GM12878 (cell line): ENCODE measurements around the gene MZT2B. TPM values are rescaled to one million over a fixed set of nuclear protein-coding genes. Genes with fewer than 3 reads are reported as not detected.
A peak's percentile ranks its signal among the peaks of the same experiment; 100 is the strongest.
"Not testable (repeated sequence)": the region's sequence is repeated elsewhere in the genome, so short reads cannot be mapped to it uniquely, and the experiment has no call there.

Source experiments
- ATAC-seq: fragments of 200-7000 bp; cut with Tn5 transposase; 3 replicates; pipeline ENCODE4 v1.9.1; 2020; ENCODE audit warnings: mild to moderate bottlenecking, moderate library complexity
- BruUV-seq: library from RNA; stranded (reverse); fragments of 400-500 nt; replicated peaks from 2 replicates; lab custom pipeline; 2021; lab: Mats Ljungman, UMichigan
- CTCF ChIA-PET: fragments of 300-600 bp; sonication (Branson Sonifier 250); formaldehyde crosslinking; extraction: SDS; loops from one replicate; lab custom pipeline; 2021; ENCODE audit warnings: inconsistent platforms; lab: Yijun Ruan, JAX
- POLR2A ChIA-PET: fragments of 350-600 bp; formaldehyde crosslinking; extraction: SDS; loops from one replicate; lab custom pipeline; 2021; ENCODE audit warnings: inconsistent platforms; lab: Charles Lee
- RAD21 ChIA-PET: fragments of 300-600 bp; sonication (Branson Sonifier 250); formaldehyde crosslinking; loops from one replicate; lab custom pipeline; 2023; ENCODE audit warnings: antibody characterized with exemption; ENCODE audit not compliant: unreplicated experiment; lab: Charles Lee
- SMC1A ChIA-PET: fragments of 300-600 bp; sonication (Branson Sonifier 250); formaldehyde crosslinking; loops from one replicate; lab custom pipeline; 2023; ENCODE audit not compliant: unreplicated experiment, uncharacterized antibody; lab: Charles Lee
- DNase-seq: peaks from one replicate; pipeline ENCODE4 v3.0.0-alpha.2; 2011; ENCODE audit warnings: low read depth, low spot score
- FAIRE-seq: peaks from 3 replicates; lab custom pipeline; 2011; peaks lifted over from hg19 to GRCh38; lab: Jason Lieb, UNC
- H2AFZ ChIP-seq: 2 replicates; pipeline ENCODE4 v1.6.0; 2011; ENCODE audit warnings: low read depth, low read length, control low read depth; ENCODE audit not compliant: control insufficient read depth
- H3K27ac ChIP-seq: 2 replicates; pipeline ENCODE4 v1.5.1; 2011; ENCODE audit warnings: control low read depth; ENCODE audit not compliant: control insufficient read depth, insufficient read depth
- H3K27me3 ChIP-seq, 2 experiments: replicated peaks in 1 of 2; 2 replicates each; pipeline versions ENCODE4 v1.6.0 to v1.6.1; 2011; ENCODE audit warnings: low read length in 1 of 2; ENCODE audit not compliant: control insufficient read depth in 2 of 2, insufficient read depth in 2 of 2
- H3K36me3 ChIP-seq, 2 experiments: 2 replicates each; pipeline ENCODE4 v1.5.1; 2011; ENCODE audit warnings: low read length in 1 of 2; ENCODE audit not compliant: control insufficient read depth in 2 of 2, insufficient read depth in 2 of 2
- H3K4me1 ChIP-seq: 2 replicates; pipeline ENCODE4 v1.6.1; 2011; ENCODE audit warnings: mild to moderate bottlenecking, low read length, moderate library complexity, mixed read lengths; ENCODE audit not compliant: control insufficient read depth, insufficient read depth
- H3K4me2 ChIP-seq: 2 replicates; pipeline ENCODE4 v1.6.0; 2011; ENCODE audit warnings: control low read depth; ENCODE audit not compliant: control insufficient read depth, insufficient read depth
- H3K4me3 ChIP-seq: fragments of 200-600 bp; sonication (generic); 2 replicates; pipeline ENCODE4 v1.5.1; 2016
- H3K79me2 ChIP-seq: 2 replicates; pipeline ENCODE4 v1.6.0; 2011; ENCODE audit warnings: low read length; ENCODE audit not compliant: control insufficient read depth, insufficient read depth
- H3K9ac ChIP-seq: 2 replicates; pipeline ENCODE4 v1.8.0; 2011; ENCODE audit warnings: low read length, control low read depth, mixed read lengths; ENCODE audit not compliant: control insufficient read depth, insufficient read depth
- H3K9me3 ChIP-seq: replicated peaks from 3 replicates; pipeline ENCODE4 v1.5.1; 2011; ENCODE audit warnings: mild to moderate bottlenecking, low read length; ENCODE audit not compliant: control insufficient read depth, insufficient read depth
- H4K20me1 ChIP-seq: 2 replicates; pipeline ENCODE4 v1.6.0; 2011; ENCODE audit not compliant: control insufficient read depth, insufficient read depth
- BMI1 ChIP-seq: fragments of 450-650 bp; IDR thresholded peaks from 2 replicates; pipeline ENCODE4 v1.6.1; 2016; ENCODE audit warnings: mild to moderate bottlenecking, moderate library complexity, borderline replicate concordance
- EGR1 ChIP-seq, 2 experiments: IDR thresholded peaks; 1 replicate in 1 of 2; 2 replicates in 1 of 2; pipeline ENCODE4 v1.6.1; 2011 to 2012; ENCODE audit warnings: low read depth in 2 of 2, low read length in 2 of 2, borderline replicate concordance in 1 of 2, mild to moderate bottlenecking in 1 of 2, moderate library complexity in 1 of 2
- RUNX3 ChIP-seq: IDR thresholded peaks from 2 replicates; pipeline ENCODE4 v1.6.1; 2012; ENCODE audit warnings: low read length, inconsistent platforms
- WGBS: methylation state at CpG from one replicate; pipeline ENCODE4 v1.1.6; 2016; ENCODE audit warnings: low lambda C conversion rate; ENCODE audit not compliant: insufficient replicate concordance, insufficient coverage; ENCODE audit errors: missing lambda C conversion rate; 5-methylcytosine and 5-hydroxymethylcytosine counted together
- in situ Hi-C: fragments of 300-500 bp; cut with MboI; formaldehyde crosslinking; loops from 9 replicates; pipeline ENCODE4 v1.14.3; 2018; ENCODE audit warnings: mixed read lengths
- intact Hi-C: fragments of 100-400 bp; cut with micrococcal nuclease; formaldehyde crosslinking; loops from one replicate; pipeline ENCODE4 v1.14.2; 2022; ENCODE audit not compliant: unreplicated experiment
- polyA plus RNA-seq, 11 experiments: library from polyadenylated mRNA; depleted of rRNA in 4 of 11; unstranded in 6 of 11; stranded (reverse) in 5 of 11; fragments of >200 nt; fragmentation: Nextera tagmentation in 4 of 11; fragmentation: Illumina TruSeq in 1 of 11; extraction: Ambion mirVana in 4 of 11; extraction: Trizol in 1 of 11; gene quantifications; 1 replicate in 1 of 11; 2 replicates in 10 of 11; pipeline versions ENCODE4 v1.2.1 to v1.2.3, GENCODE V29; 2011 to 2016; ENCODE audit warnings: inconsistent platforms in 2 of 11, missing spikeins in 2 of 11, low read depth in 1 of 11
- total RNA-seq, 4 experiments: library from RNA; depleted of rRNA in 3 of 4; stranded (reverse); fragments of >200 nt in 3 of 4; fragmentation: Illumina TruSeq in 1 of 4; extraction: Trizol in 1 of 4; gene quantifications; 2 replicates each; pipeline versions ENCODE4 v1.2.1 to v1.2.3, GENCODE V29; 2013 to 2021

MZT2B gene
- total and polyA plus RNA-seq, 10 of the 15 experiments (the other 5 are each of a cell fraction or from before 2014, with no cell fraction given) = 6.3 to 399 (median 198) TPM

GRCh38 chr2:130143266-130144039 lies 38.6 kb upstream of the MZT2B start:
- in situ Hi-C loops, H3K4me3 ChIP-seq: not testable (repeated sequence)

DNA sequence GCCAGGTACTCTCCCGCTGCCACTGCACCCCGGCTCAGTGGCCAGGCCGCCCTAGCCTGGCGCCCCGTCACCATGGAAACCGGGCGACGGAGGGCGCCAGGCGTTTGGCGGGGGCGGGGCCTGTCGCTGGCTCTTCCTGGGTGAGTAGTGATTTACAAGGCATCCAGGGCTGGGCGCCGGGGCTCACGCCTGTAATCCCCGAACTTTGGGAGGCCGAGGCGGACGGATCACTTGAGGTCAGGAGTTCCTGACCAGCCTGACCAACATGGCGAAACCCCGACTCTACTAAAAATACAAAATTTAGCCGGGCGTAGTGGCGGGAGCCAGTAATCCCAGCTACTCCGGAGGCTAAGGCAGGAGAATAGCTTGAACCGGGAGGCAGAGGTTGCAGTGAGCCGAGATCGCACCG lies 37.1 kb upstream of the MZT2B start, which contains the start of gene CCDC74B:
Gene CCDC74B (minus strand): TSS at position 107 of the 409 bp plus-strand sequence. CDS start 116 bp downstream, outside the sequence.
- Histone ChIP-seq H2AFZ (peak within 1 kb of the TSS; percentile 51), H3K4me3 (peak within 1 kb of the TSS; percentile 57)
- ATAC-seq = peak; percentile 93
- POLR2A ChIA-PET, H3K79me2 ChIP-seq, DNase-seq, H3K27ac ChIP-seq: not testable (repeated sequence)
- TF ChIP-seq BMI1 = peak; percentile 71; the same call in 1 of the 2 replicates
- 0 out of 3 replicates have a peak, but pooled peaks of 1 of the 2 experiments have one; percentile 8 for TF ChIP-seq EGR1 (IDR thresholded peaks at IDR 0.05; ENCODE audit: borderline replicate concordance in 1 of 2, low read depth in 2 of 2, low read length in 2 of 2)
- TF ChIP-seq, all 136 proteins: peak for 2; not testable (repeated sequence) for 134
- WGBS = 5% methylated on average over 29 of the region's 30 CpGs
- H3K9me3 ChIP-seq, BruUV-seq, H3K36me3 ChIP-seq, H3K4me1 ChIP-seq, intact Hi-C loops, H4K20me1 ChIP-seq, RAD21 ChIA-PET, in situ Hi-C loops, H3K27me3 ChIP-seq, H3K9ac ChIP-seq, SMC1A ChIA-PET: not testable (repeated sequence)
- CTCF ChIA-PET = interaction anchor here (1.6 kb wide), 1 partner anchor 188 kb away, joined by 3 read pairs; no protein-coding TSS in a partner anchor
- FAIRE-seq = peak; percentile 72
- peak within 1 kb of the TSS; percentile 42 for H3K4me2 ChIP-seq

More at GRCh38 chr2:130143266-130144039, 38.6 kb upstream of the MZT2B start:
- SMC1A ChIA-PET = interaction anchor here (0.8 kb wide), 1 partner anchor 37 kb away, joined by 3 read pairs; no protein-coding TSS in a partner anchor
- H3K27me3 ChIP-seq, DNase-seq, BruUV-seq, H3K27ac ChIP-seq, H3K9me3 ChIP-seq, H3K4me2 ChIP-seq, H3K79me2 ChIP-seq, H3K4me1 ChIP-seq, H3K36me3 ChIP-seq, H4K20me1 ChIP-seq, CTCF ChIA-PET, RAD21 ChIA-PET, FAIRE-seq, intact Hi-C loops, H2AFZ ChIP-seq, POLR2A ChIA-PET, H3K9ac ChIP-seq: not testable (repeated sequence)
- WGBS = 31% methylated on average over 9 of the region's 28 CpGs
- TF ChIP-seq RUNX3 = peak; percentile 31; the same call in 1 of the 2 replicates
- ATAC-seq = peak; percentile 55

GRCh38 chr2:130148515-130148914 lies 33.5 kb upstream of the MZT2B start:
- H3K36me3 ChIP-seq, H3K79me2 ChIP-seq, H3K27ac ChIP-seq, in situ Hi-C loops, intact Hi-C loops, SMC1A ChIA-PET, RAD21 ChIA-PET, ATAC-seq, BruUV-seq, H4K20me1 ChIP-seq, DNase-seq, H3K9ac ChIP-seq, CTCF ChIA-PET, H3K9me3 ChIP-seq, H3K4me1 ChIP-seq, H3K27me3 ChIP-seq, H3K4me3 ChIP-seq, FAIRE-seq, POLR2A ChIA-PET, H2AFZ ChIP-seq, H3K4me2 ChIP-seq: not testable (repeated sequence)
- WGBS = 51% methylated on average over 4 of the region's 6 CpGs
